GM12892 (cell line): ENCODE results near the gene FGG. TPM values are rescaled to one million over a fixed set of nuclear protein-coding genes. Genes with fewer than 3 reads are reported as not detected.
A peak's percentile ranks its signal among the peaks of the same experiment; 100 is the strongest.

Source experiments
- DNase-seq: peaks from one replicate; pipeline ENCODE4 v3.0.0; 2011; ENCODE audit not compliant: insufficient read length
- FAIRE-seq: peaks from 2 replicates; lab custom pipeline; 2011; peaks lifted over from hg19 to GRCh38; lab: Jason Lieb, UNC
- POLR2A ChIP-seq: IDR thresholded peaks from 2 replicates; pipeline ENCODE4 v1.6.1; 2011; ENCODE audit warnings: low read depth, low read length, control low read depth
- POLR2AphosphoS5 ChIP-seq: IDR thresholded peaks from 2 replicates; pipeline ENCODE4 v1.6.1; 2011; ENCODE audit warnings: low read depth, low read length, control low read depth
- TAF1 ChIP-seq: IDR thresholded peaks from 2 replicates; pipeline ENCODE4 v1.6.1; 2011; ENCODE audit warnings: low read depth, mild to moderate bottlenecking, control low read depth, low read length, borderline replicate concordance
- polyA plus RNA-seq: library from polyadenylated mRNA; unstranded; fragments of >200 nt; gene quantifications from one replicate; pipeline ENCODE4 v1.2.1, GENCODE V29; 2012; ENCODE audit warnings: missing spikeins, inconsistent platforms; ENCODE audit not compliant: missing spikeins

The FGG gene
- polyA plus RNA-seq, result not detected

DNA sequence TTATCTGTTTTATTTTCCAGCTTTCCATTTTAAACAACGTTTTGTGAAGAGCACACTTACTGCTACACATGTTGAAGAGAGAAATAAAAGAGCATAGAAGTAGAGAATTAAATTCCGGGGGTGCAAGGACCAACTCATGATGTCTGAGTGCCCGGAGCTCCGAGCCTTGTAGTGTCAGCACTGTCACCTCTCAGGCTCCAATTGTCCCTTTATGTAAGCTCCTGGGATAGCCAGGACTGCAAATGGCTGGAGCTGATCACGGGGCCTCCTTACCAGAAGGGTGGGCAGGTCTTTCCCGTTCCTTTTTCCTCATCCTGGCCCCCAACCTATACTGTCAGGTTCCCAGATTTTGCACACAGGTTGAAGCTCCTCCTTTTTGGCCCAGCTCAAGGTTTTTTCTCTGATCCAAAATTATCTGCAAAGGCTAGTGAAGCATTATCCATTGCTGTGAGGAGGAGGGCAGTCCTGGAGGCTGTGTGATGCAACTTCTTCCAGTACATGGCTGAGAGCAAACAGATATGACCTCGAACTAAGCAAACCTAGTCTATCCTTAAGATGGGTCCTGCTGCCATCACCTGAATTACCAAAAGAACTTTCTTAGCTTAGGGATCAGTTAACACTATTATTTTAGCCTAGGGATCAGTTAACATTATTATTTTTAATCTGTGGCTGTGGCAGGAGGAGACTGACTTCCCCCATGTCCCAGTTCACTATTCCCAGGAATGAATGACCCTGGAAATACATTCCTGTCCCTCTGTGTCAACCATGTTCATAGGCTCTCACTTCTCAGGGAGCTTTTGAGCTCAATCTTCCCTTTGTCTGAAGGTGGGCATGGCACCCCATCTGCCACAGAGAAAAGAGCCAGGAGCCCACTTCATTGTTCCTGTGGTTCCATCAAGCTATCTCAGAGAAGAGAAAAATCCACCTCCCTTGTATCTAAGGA, at the start of gene FGG:
Gene FGG, minus strand, starts transcription at position 185 of the 943 bp plus-strand sequence. Its CDS starts 47 bp downstream, at position 138.
- TF ChIP-seq POLR2A (no peak), POLR2AphosphoS5 (no peak), TAF1 (no peak)
- DNase-seq (no peak), FAIRE-seq (no peak)

- no peak for FAIRE-seq
- TF ChIP-seq TAF1 (no peak), POLR2A (no peak), POLR2AphosphoS5 (no peak)
- no peak for DNase-seq
These were observed 47.6 kb upstream of the FGG start for GRCh38 chr4:154660052-154660451.

GRCh38 chr4:154658680-154659405, 46.4 kb upstream of the FGG start:
- no peak for TF ChIP-seq TAF1
- TF ChIP-seq POLR2A, result no peak
- no peak for TF ChIP-seq POLR2AphosphoS5
- DNase-seq, result no peak
- FAIRE-seq, result no peak

- TF ChIP-seq POLR2A, result no peak
- FAIRE-seq (no peak), DNase-seq (no peak)
These were observed 31.0 kb upstream of the FGG start for GRCh38 chr4:154643493-154643892.

DNA sequence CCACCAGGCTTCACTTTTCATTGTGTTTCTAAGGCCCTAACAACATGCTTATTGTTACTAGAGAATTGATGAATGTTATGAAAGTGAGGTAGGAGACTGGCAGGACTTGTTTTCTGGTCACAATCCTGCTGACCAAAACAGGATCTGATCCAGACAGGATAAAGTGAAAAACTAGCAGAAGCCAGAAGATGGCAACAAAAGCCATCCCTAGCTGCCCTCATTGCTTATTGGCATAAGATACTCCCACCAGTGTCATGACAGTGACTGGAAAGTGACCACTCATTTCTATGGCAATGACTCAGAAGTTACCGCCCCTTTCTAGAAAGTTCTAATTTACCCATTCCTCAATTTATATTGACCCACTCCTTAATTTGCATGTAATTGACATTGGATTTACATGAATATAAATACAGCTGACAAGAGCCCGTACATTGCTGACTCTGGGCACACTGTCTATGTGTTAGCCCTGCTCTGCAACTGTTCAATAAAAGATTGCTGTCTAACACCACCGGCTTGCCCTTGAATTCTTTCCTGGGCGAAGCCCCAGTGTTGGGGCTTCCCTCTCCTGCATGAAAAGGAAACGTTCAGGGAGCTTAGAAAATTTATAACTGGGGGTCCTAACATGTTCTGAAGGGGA, 30.0 kb upstream of the FGG start:
- FAIRE-seq (no peak), DNase-seq (no peak)
- TF ChIP-seq POLR2AphosphoS5, result no peak
- TF ChIP-seq POLR2A, result no peak
- no peak for TF ChIP-seq TAF1

DNA sequence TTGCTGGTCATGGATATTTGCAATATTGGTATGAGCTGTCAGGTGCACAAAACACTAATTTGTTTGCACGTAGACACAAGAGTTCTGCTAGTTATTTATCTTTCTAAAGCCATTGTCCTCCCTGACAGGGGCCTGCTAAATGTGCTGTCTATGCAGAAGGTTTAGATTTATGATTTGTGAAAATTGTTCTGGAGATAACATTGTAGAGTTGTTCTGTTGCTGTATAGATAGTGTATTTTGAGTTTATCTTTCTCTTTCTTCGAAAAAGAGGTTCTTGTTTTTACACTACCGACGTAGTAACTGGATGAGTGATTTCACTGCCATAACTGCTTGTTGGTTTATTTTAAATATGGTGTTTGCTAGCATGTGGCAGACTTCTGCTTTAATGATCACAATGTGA, 28.5 kb upstream of the FGG start:
- TF ChIP-seq TAF1, result no peak
- TF ChIP-seq POLR2AphosphoS5, result no peak
- no peak for TF ChIP-seq POLR2A
- DNase-seq (no peak), FAIRE-seq (no peak)

- TF ChIP-seq POLR2A (no peak), TAF1 (no peak), POLR2AphosphoS5 (no peak)
These were observed 21.6 kb upstream of the FGG start for GRCh38 chr4:154634058-154634457.

GRCh38 chr4:154631828-154632227, 19.4 kb upstream of the FGG start:
- FAIRE-seq, result no peak
- no peak for DNase-seq
- no peak for TF ChIP-seq POLR2AphosphoS5
- TF ChIP-seq POLR2A, result no peak
- TF ChIP-seq TAF1, result no peak

More at GRCh38 chr4:154634058-154634457, 21.6 kb upstream of the FGG start:
- DNase-seq (no peak), FAIRE-seq (no peak)

GRCh38 chr4:154630324-154630723, 17.9 kb upstream of the FGG start:
- no peak for DNase-seq
- no peak for FAIRE-seq
- TF ChIP-seq TAF1 (no peak), POLR2AphosphoS5 (no peak), POLR2A (no peak)

DNA sequence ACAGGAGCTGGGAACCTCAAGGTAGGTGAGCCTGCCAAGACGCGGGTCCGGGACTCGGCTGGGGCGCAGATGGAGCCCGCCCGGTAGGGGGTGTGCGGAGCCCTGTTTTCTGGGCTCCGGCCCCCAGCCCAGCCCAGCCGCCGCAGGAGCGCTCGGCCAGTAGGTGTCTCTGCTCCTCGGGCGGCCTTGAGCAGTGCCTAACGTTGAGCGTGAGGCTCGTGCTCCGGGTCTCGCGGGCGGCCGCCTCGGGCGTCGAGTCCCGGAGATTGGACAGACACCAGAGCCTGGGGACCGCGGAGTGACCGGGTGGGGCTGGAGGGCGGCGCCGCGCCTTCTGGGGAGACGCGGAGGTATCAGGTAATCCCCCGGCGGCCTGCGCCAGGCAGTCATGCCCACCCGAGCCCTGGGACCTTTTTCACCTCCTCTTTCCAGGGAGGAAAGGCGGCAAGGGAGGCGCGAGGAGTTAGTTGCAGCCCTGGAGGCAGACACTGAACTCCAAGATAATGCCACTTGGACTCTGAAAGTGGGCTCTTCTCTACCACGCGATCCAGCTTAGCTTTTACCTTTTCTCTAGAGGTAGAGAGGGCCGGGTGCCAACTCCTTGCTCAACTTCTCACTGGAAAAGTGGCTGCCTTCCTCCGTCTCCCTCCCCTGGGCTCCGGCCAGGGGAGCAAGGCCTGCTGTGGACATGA, 14.5 kb upstream of the FGG start:
- no peak for TF ChIP-seq POLR2AphosphoS5
- DNase-seq, result peak; percentile 46
- no peak for FAIRE-seq

- FAIRE-seq (no peak), DNase-seq (no peak)
These were observed 13.5 kb upstream of the FGG start for GRCh38 chr4:154625971-154626370.

More at GRCh38 chr4:154625971-154626370, 13.5 kb upstream of the FGG start:
- no peak for TF ChIP-seq POLR2AphosphoS5
- no peak for TF ChIP-seq TAF1
- no peak for TF ChIP-seq POLR2A
